SU-DHL-6 (cell line): ENCODE results near the gene SKA3.

ENCODE experiments used
- H2AFZ ChIP-seq: fragments of 200-600 bp; sonication (generic); 2 replicates; pipeline ENCODE4 v1.6.1; 2014; ENCODE audit warnings: low read depth, mild to moderate bottlenecking, moderate library complexity, mixed read lengths, antibody characterized with exemption, low read length; ENCODE audit not compliant: severe bottlenecking
- H3F3A ChIP-seq: fragments of 200-600 bp; shearing (Covaris generic); 2 replicates; pipeline ENCODE4 v1.6.0; 2016; ENCODE audit warnings: antibody characterized with exemption, mild to moderate bottlenecking; ENCODE audit not compliant: insufficient read depth
- H3K27ac ChIP-seq: fragments of 200-600 bp; sonication (generic); 2 replicates; pipeline ENCODE4 v1.5.1; 2016; ENCODE audit warnings: low read depth, mild to moderate bottlenecking, low read length, moderate library complexity, mixed read lengths
- H3K27me3 ChIP-seq: fragments of 200-600 bp; sonication (generic), shearing (Covaris generic); 2 replicates; pipeline ENCODE4 v1.6.0; 2014; ENCODE audit warnings: mild to moderate bottlenecking, low read length
- H3K36me3 ChIP-seq: fragments of 200-600 bp; sonication (generic); 2 replicates; pipeline ENCODE4 v1.6.1; 2014; ENCODE audit warnings: mild to moderate bottlenecking, low read length, mixed read lengths
- H3K4me2 ChIP-seq: fragments of 300-600, 200-600 bp; shearing (Covaris generic), sonication (generic); 2 replicates; pipeline ENCODE4 v1.6.0; 2014; ENCODE audit warnings: low read length, low read depth, mild to moderate bottlenecking; ENCODE audit not compliant: poor library complexity, severe bottlenecking
- H3K4me3 ChIP-seq: fragments of 200-600 bp; sonication (generic); 2 replicates; pipeline ENCODE4 v1.5.1; 2014; ENCODE audit warnings: antibody characterized with exemption, low read length, mild to moderate bottlenecking, mixed read lengths; ENCODE audit not compliant: insufficient read depth, poor library complexity, severe bottlenecking
- H3K79me2 ChIP-seq: fragments of 200-600 bp; sonication (generic); 2 replicates; pipeline ENCODE4 v1.6.1; 2014; ENCODE audit warnings: mild to moderate bottlenecking, low read length, moderate library complexity; ENCODE audit not compliant: insufficient read depth
- H3K9ac ChIP-seq: fragments of 200-600 bp; sonication (generic); 2 replicates; pipeline ENCODE4 v1.7.0; 2014; ENCODE audit warnings: mild to moderate bottlenecking, low read length
- H3K9me2 ChIP-seq: fragments of 200-600 bp; sonication (generic); replicated peaks from 2 replicates; pipeline ENCODE4 v1.6.1; 2014; ENCODE audit warnings: low read length; ENCODE audit not compliant: insufficient read depth
- H3K9me3 ChIP-seq: fragments of 200-600 bp; sonication (generic); 2 replicates; pipeline ENCODE4 v1.6.1; 2014; ENCODE audit warnings: low read length, mixed read lengths; ENCODE audit not compliant: insufficient read depth
- H4K20me1 ChIP-seq: fragments of 200-600 bp; sonication (generic); 2 replicates; pipeline ENCODE4 v1.6.1; 2014; ENCODE audit warnings: low read depth, mild to moderate bottlenecking, antibody characterized with exemption, low read length, moderate library complexity, mixed read lengths
- EZH2phosphoT487 ChIP-seq: fragments of 200-600 bp; sonication (generic), shearing (Covaris generic); conservative IDR thresholded peaks from 2 replicates; pipeline ENCODE4 v1.6.1; 2018; ENCODE audit warnings: mild to moderate bottlenecking, antibody characterized with exemption, low read length, moderate library complexity, mixed read lengths
- TF ChIP-seq, protein P1 (sequence below): fragments of 200-600 bp; sonication (generic); IDR thresholded peaks from one replicate; pipeline ENCODE4 v1.5.1; 2017; ENCODE audit warnings: antibody characterized with exemption, mild to moderate bottlenecking, low read length, moderate library complexity; ENCODE audit not compliant: insufficient read depth, poor library complexity, severe bottlenecking

Gene SKA3

DNA sequence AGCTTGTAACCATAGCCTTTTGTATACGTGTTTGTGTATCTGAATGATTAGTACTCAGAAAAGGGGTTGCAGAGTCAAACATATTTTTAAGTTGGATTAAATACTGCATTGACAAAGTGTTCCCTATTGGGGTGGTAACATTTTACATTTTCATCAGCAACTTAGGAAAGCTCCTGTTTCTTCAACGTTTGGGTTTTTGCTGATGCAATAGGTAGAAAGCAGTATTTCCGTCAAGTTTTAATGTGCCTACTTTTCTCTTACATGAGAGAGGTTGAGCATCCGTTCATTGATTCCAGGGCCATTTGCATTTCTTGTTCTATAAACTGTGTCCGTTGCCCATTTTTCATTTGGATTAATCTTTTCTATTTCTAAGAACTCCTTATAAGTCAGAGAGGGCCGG, 56.2 kb downstream of the SKA3 start:
- Histone ChIP-seq H3K4me2 (no peak overlapping the region), H3K79me2 (no peaks in the 10 kb centered on the region), H4K20me1 (no peaks in the 10 kb centered on the region), H3K4me3 (no peak overlapping the region), H3K27me3 (no peaks in the 10 kb centered on the region), H3K27ac (no peak overlapping the region), H3F3A (no peaks in the 10 kb centered on the region), H3K9me2 (no peaks in the 10 kb centered on the region), H2AFZ (no peak overlapping the region), H3K9me3 (no peaks in the 10 kb centered on the region), H3K9ac (no peak overlapping the region), H3K36me3 (no peaks in the 10 kb centered on the region)
- TF ChIP-seq, protein P1, sequence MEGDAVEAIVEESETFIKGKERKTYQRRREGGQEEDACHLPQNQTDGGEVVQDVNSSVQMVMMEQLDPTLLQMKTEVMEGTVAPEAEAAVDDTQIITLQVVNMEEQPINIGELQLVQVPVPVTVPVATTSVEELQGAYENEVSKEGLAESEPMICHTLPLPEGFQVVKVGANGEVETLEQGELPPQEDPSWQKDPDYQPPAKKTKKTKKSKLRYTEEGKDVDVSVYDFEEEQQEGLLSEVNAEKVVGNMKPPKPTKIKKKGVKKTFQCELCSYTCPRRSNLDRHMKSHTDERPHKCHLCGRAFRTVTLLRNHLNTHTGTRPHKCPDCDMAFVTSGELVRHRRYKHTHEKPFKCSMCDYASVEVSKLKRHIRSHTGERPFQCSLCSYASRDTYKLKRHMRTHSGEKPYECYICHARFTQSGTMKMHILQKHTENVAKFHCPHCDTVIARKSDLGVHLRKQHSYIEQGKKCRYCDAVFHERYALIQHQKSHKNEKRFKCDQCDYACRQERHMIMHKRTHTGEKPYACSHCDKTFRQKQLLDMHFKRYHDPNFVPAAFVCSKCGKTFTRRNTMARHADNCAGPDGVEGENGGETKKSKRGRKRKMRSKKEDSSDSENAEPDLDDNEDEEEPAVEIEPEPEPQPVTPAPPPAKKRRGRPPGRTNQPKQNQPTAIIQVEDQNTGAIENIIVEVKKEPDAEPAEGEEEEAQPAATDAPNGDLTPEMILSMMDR, result no peak
- TF ChIP-seq EZH2phosphoT487, result no peak

DNA sequence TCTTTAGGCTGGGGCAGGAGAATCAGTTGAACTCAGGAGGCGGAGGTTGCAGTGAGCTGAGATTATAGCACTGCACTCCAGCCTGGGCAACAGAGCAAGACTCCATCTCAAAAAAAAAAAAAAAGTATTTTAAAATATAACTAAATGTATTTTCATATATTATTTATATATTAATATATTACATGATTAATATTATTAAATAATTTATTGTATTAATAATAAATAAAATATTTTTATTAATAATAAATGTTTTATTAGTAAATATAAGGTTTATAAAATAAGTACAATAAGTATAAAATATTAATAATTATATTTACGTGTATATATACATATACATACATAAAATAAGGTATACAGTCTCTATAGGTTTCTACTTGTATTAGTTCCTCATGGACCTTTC, 56.8 kb downstream of the SKA3 start:
- Histone ChIP-seq H3K36me3 (no peaks in the 10 kb centered on the region), H2AFZ (no peak overlapping the region), H3K27me3 (no peaks in the 10 kb centered on the region)

DNA sequence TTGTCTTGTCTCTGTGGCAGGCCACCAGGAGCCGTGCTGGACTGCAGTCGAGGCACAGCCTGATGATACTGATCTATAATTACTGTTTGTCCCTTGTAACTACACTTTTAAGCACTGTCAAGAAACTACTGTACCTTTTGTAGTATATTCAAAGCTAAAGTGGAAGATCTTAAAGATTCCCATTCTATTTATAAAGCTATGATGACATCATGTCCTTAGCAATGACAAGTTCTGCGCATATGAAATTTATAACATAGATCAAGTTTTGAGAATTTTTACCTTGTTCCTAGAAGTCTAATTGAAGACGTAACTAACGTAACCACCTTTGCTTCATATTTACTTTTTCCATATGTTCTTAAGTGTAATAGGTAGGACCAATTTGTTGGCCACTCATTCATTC, 58.2 kb downstream of the SKA3 start:
- H4K20me1 ChIP-seq, result no peaks in the 10 kb centered on the region
- H3K79me2 ChIP-seq, result no peaks in the 10 kb centered on the region
- H3K36me3 ChIP-seq, result no peaks in the 10 kb centered on the region
- H3K9me2 ChIP-seq, result no peaks in the 10 kb centered on the region
- H2AFZ ChIP-seq, result no peak overlapping the region
- no peaks in the 10 kb centered on the region for H3K9me3 ChIP-seq
- H3K9ac ChIP-seq, result no peak overlapping the region
- H3K4me3 ChIP-seq, result no peak overlapping the region
- H3F3A ChIP-seq, result no peaks in the 10 kb centered on the region
- no peak overlapping the region for H3K4me2 ChIP-seq
- H3K27me3 ChIP-seq, result no peaks in the 10 kb centered on the region
- TF ChIP-seq EZH2phosphoT487, result no peak
- TF ChIP-seq, protein P1, result no peak
- no peak overlapping the region for H3K27ac ChIP-seq

More for the DNA sequence above, 56.8 kb downstream of the SKA3 start:
- Histone ChIP-seq H3K27ac (no peak overlapping the region), H3K9me3 (no peaks in the 10 kb centered on the region), H3F3A (no peaks in the 10 kb centered on the region), H3K9me2 (no peaks in the 10 kb centered on the region), H3K4me2 (no peak overlapping the region), H3K79me2 (no peaks in the 10 kb centered on the region), H3K9ac (no peak overlapping the region), H3K4me3 (no peak overlapping the region), H4K20me1 (no peaks in the 10 kb centered on the region)
- no peak for TF ChIP-seq EZH2phosphoT487
- TF ChIP-seq, protein P1, result no peak
